SK-N-SH (cell line): ENCODE measurements around the gene CNTNAP2. TPM values are rescaled to one million over a fixed set of nuclear protein-coding genes. Genes with fewer than 3 reads are reported as not detected.

Experiments used
- CTCF ChIA-PET: fragments of 300-600, 350-600 bp; formaldehyde crosslinking; extraction: SDS; loops from one replicate; lab custom pipeline; 2021; lab: Yijun Ruan, JAX
- POLR2A ChIA-PET: fragments of 350-600 bp; sonication (Branson Sonifier 250); formaldehyde crosslinking; extraction: SDS; loops from one replicate; lab custom pipeline; 2020; ENCODE audit warnings: antibody characterized with exemption, inconsistent platforms; lab: Yijun Ruan, JAX
- DNase-seq: peaks from one replicate; pipeline ENCODE4 v3.0.0; 2012
- H2AFZ ChIP-seq: fragments of 200-600 bp; sonication (generic); 2 replicates; pipeline ENCODE4 v1.8.1; 2016; ENCODE audit warnings: antibody characterized with exemption, mild to moderate bottlenecking, low read depth
- H3F3A ChIP-seq: fragments of 200-600 bp; sonication (generic); replicated peaks from 2 replicates; pipeline ENCODE3; 2016; ENCODE audit warnings: antibody characterized with exemption, mild to moderate bottlenecking; ENCODE audit not compliant: insufficient read depth
- H3K27ac ChIP-seq, 2 experiments: fragments of 200-500 bp in 1 of 2; fragments of 200-600 bp in 1 of 2; sonication (Bioruptor generic) in 1 of 2; sonication (generic), shearing (Covaris generic) in 1 of 2; 2 replicates each; pipeline versions ENCODE4 v1.5.1 to v1.6.1; 2014 to 2016; ENCODE audit warnings: low read depth in 2 of 2, inconsistent platforms in 1 of 2, low read length in 1 of 2, mild to moderate bottlenecking in 1 of 2, mixed read lengths in 1 of 2
- H3K27me3 ChIP-seq: fragments of 200-600 bp; sonication (generic), shearing (Covaris generic); 2 replicates; pipeline ENCODE4 v1.6.1; 2016; ENCODE audit warnings: mixed run types; ENCODE audit not compliant: insufficient read depth
- H3K36me3 ChIP-seq, 2 experiments: fragments of 200-500 bp in 1 of 2; fragments of 200-600 bp in 1 of 2; sonication (Bioruptor generic) in 1 of 2; sonication (generic) in 1 of 2; replicated peaks in 1 of 2; 2 replicates each; pipeline versions ENCODE3 to v1.5.1; 2014 to 2016; ENCODE audit warnings: low read length in 1 of 2, mild to moderate bottlenecking in 1 of 2; ENCODE audit not compliant: insufficient read depth in 2 of 2, control insufficient read depth in 1 of 2
- H3K4me1 ChIP-seq, 2 experiments: fragments of 200-500 bp in 1 of 2; fragments of 200-600 bp in 1 of 2; sonication (Bioruptor generic) in 1 of 2; sonication (generic), shearing (Covaris generic) in 1 of 2; 2 replicates each; pipeline versions ENCODE4 v1.5.1 to v1.6.1; 2014 to 2016; ENCODE audit warnings: low read depth in 1 of 2, low read length in 1 of 2, mixed run types in 1 of 2; ENCODE audit not compliant: insufficient read depth in 2 of 2, control insufficient read depth in 1 of 2
- H3K4me2 ChIP-seq: fragments of 200-600 bp; sonication (generic), shearing (Covaris generic); 2 replicates; pipeline ENCODE4 v1.6.1; 2017; ENCODE audit warnings: mixed run types
- H3K4me3 ChIP-seq, 2 experiments: fragments of 200-500 bp in 1 of 2; fragments of 200-600 bp in 1 of 2; sonication (Bioruptor generic) in 1 of 2; sonication (generic), shearing (Covaris generic) in 1 of 2; 2 replicates each; pipeline versions ENCODE4 v1.5.1 to v1.8.1; 2014 to 2016; ENCODE audit warnings: low read depth in 2 of 2, inconsistent platforms in 1 of 2, low read length in 1 of 2, mild to moderate bottlenecking in 1 of 2, mixed read lengths in 1 of 2, moderate library complexity in 1 of 2
- H3K79me2 ChIP-seq: fragments of 200-600 bp; sonication (generic); 2 replicates; pipeline ENCODE4 v1.8.1; 2017; ENCODE audit warnings: mild to moderate bottlenecking; ENCODE audit not compliant: insufficient read depth
- H3K9ac ChIP-seq: fragments of 200-600 bp; sonication (generic); 2 replicates; pipeline ENCODE4 v1.6.1; 2017; ENCODE audit warnings: mixed run types
- H3K9me2 ChIP-seq: fragments of 200-600 bp; sonication (generic); 2 replicates; pipeline ENCODE4 v1.6.1; 2017; ENCODE audit warnings: mixed run types
- H3K9me3 ChIP-seq: fragments of 200-600 bp; sonication (generic); 2 replicates; pipeline ENCODE4 v1.6.1; 2017; ENCODE audit warnings: mixed run types, mild to moderate bottlenecking, moderate library complexity
- H4K20me1 ChIP-seq: fragments of 200-600 bp; sonication (generic); 2 replicates; pipeline ENCODE4 v1.6.1; 2017; ENCODE audit warnings: mild to moderate bottlenecking, mixed run types; ENCODE audit not compliant: insufficient read depth
- CHD2 ChIP-seq: fragments of 150-350 bp; IDR thresholded peaks from 2 replicates; pipeline ENCODE4 v1.6.1; 2018; ENCODE audit warnings: low read length; ENCODE audit not compliant: partially characterized antibody
- ELF1 ChIP-seq: IDR thresholded peaks from 2 replicates; pipeline ENCODE4 v1.4.0; 2012
- EZH2phosphoT487 ChIP-seq: fragments of 200-600 bp; sonication (generic); IDR thresholded peaks from 2 replicates; pipeline ENCODE4 v1.6.1; 2017; ENCODE audit warnings: low read depth, mixed run types, mild to moderate bottlenecking, antibody characterized with exemption, moderate library complexity, borderline replicate concordance
- GABPA ChIP-seq: IDR thresholded peaks from 2 replicates; pipeline ENCODE4 v1.4.0; 2012; ENCODE audit warnings: low read depth, mild to moderate bottlenecking
- MEF2A ChIP-seq: IDR thresholded peaks from 2 replicates; pipeline ENCODE4 v1.4.0; 2012; ENCODE audit warnings: low read depth, borderline replicate concordance
- MXI1 ChIP-seq: IDR thresholded peaks from 2 replicates; pipeline ENCODE4 v1.6.1; 2012; ENCODE audit warnings: mild to moderate bottlenecking, low read depth, low read length, improper control_type of control experiment
- NFIC ChIP-seq: IDR thresholded peaks from 2 replicates; pipeline ENCODE4 v1.4.0; 2012; ENCODE audit warnings: borderline replicate concordance
- NRF1 ChIP-seq: IDR thresholded peaks from 2 replicates; pipeline ENCODE4 v1.6.1; 2012; ENCODE audit warnings: low read depth, mild to moderate bottlenecking, low read length
- RFX5 ChIP-seq: IDR thresholded peaks from 2 replicates; pipeline ENCODE4 v1.6.1; 2012; ENCODE audit warnings: mild to moderate bottlenecking, improper control_type of control experiment, low read length
- TAF1 ChIP-seq: IDR thresholded peaks from 2 replicates; pipeline ENCODE4 v1.6.1; 2012; ENCODE audit warnings: low read depth, mild to moderate bottlenecking, low read length, moderate library complexity, borderline replicate concordance
- TEAD4 ChIP-seq: IDR thresholded peaks from 2 replicates; pipeline ENCODE4 v1.4.0; 2012; ENCODE audit warnings: mild to moderate bottlenecking, borderline replicate concordance; ENCODE audit not compliant: insufficient read depth
- YY1 ChIP-seq: IDR thresholded peaks from 2 replicates; pipeline ENCODE4 v1.4.0; 2012; ENCODE audit warnings: low read depth, mild to moderate bottlenecking
- WGBS: methylation state at CpG from one replicate; pipeline ENCODE4 v1.1.6; 2017; ENCODE audit warnings: low lambda C conversion rate; 5-methylcytosine and 5-hydroxymethylcytosine counted together
- polyA plus RNA-seq, 3 experiments: library from polyadenylated mRNA; depleted of rRNA; stranded (reverse); fragments of >200 nt; gene quantifications; 2 replicates each; pipeline ENCODE4 v1.2.3, GENCODE V29; 2012
- TF ChIP-seq, protein P1 (sequence below): IDR thresholded peaks from 2 replicates; pipeline ENCODE4; 2012
- TF ChIP-seq, protein P2 (sequence below): IDR thresholded peaks from 2 replicates; pipeline ENCODE4 v1.6.1; 2012; ENCODE audit warnings: mild to moderate bottlenecking, low read depth, low read length, moderate library complexity
- TF ChIP-seq, protein P3 (sequence below): IDR thresholded peaks from 2 replicates; pipeline ENCODE4 v1.4.0; 2012; ENCODE audit warnings: low read depth

Gene CNTNAP2
- polyA plus RNA-seq, 1 of the 3 experiments (the other 2 are of a cell fraction), result 3.4 TPM

DNA sequence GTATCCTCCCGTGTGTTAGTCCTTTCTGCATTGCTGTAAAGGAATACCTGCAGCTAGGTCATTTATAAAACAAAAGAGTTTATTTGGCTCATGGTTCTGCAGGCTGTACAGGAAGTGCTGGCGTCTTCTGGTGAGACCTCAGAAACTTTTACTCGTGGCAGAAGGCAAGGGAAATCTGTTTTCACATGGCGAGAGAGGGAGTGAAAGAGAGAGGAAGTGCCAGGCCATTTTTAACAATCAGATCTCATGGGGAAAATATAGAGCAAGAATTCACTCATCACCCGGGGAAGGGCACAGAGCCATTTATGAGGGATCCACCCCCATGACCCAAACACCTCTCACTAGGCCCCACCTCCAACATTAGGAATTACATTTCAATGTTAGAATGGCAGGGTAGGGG is 952.2 kb downstream of the CNTNAP2 start:
- Histone ChIP-seq H3K9me3 (no peaks in the 10 kb centered on the region), H3K79me2 (no peaks in the 10 kb centered on the region), H3K9ac (no peak overlapping the region), H3K9me2 (no peaks in the 10 kb centered on the region), H3K4me2 (no peak overlapping the region), H3K4me1 (0 out of 4 replicates have a peak, but pooled peaks cover 0 to 2% of the 10 kb centered on the region in 2 experiments), H4K20me1 (no peaks in the 10 kb centered on the region), H3K4me3 (no peak overlapping the region), H3F3A (no peaks in the 10 kb centered on the region), H2AFZ (no peak overlapping the region), H3K27ac (no peak overlapping the region), H3K27me3 (no peaks in the 10 kb centered on the region), H3K36me3 (no peaks in the 10 kb centered on the region)
- no peak for DNase-seq
- ChIA-PET CTCF (no interaction called here), POLR2A (interaction anchor here (0.6 kb wide), 1 partner anchor 42 kb away, joined by 3 read pairs; no protein-coding TSS in a partner anchor)
- 53% methylated on average over 5 of the region's 5 CpGs for WGBS
- TF ChIP-seq, protein P1, sequence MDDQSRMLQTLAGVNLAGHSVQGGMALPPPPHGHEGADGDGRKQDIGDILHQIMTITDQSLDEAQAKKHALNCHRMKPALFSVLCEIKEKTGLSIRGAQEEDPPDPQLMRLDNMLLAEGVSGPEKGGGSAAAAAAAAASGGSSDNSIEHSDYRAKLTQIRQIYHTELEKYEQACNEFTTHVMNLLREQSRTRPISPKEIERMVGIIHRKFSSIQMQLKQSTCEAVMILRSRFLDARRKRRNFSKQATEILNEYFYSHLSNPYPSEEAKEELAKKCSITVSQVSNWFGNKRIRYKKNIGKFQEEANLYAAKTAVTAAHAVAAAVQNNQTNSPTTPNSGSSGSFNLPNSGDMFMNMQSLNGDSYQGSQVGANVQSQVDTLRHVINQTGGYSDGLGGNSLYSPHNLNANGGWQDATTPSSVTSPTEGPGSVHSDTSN, result no peak
- TF ChIP-seq MXI1, result no peak
- no peak for TF ChIP-seq MEF2A
- no peak for TF ChIP-seq NRF1
- TF ChIP-seq RFX5, result no peak
- no peak for TF ChIP-seq ELF1
- TF ChIP-seq TAF1, result no peak
- TF ChIP-seq NFIC, result no peak
- TF ChIP-seq, protein P2, sequence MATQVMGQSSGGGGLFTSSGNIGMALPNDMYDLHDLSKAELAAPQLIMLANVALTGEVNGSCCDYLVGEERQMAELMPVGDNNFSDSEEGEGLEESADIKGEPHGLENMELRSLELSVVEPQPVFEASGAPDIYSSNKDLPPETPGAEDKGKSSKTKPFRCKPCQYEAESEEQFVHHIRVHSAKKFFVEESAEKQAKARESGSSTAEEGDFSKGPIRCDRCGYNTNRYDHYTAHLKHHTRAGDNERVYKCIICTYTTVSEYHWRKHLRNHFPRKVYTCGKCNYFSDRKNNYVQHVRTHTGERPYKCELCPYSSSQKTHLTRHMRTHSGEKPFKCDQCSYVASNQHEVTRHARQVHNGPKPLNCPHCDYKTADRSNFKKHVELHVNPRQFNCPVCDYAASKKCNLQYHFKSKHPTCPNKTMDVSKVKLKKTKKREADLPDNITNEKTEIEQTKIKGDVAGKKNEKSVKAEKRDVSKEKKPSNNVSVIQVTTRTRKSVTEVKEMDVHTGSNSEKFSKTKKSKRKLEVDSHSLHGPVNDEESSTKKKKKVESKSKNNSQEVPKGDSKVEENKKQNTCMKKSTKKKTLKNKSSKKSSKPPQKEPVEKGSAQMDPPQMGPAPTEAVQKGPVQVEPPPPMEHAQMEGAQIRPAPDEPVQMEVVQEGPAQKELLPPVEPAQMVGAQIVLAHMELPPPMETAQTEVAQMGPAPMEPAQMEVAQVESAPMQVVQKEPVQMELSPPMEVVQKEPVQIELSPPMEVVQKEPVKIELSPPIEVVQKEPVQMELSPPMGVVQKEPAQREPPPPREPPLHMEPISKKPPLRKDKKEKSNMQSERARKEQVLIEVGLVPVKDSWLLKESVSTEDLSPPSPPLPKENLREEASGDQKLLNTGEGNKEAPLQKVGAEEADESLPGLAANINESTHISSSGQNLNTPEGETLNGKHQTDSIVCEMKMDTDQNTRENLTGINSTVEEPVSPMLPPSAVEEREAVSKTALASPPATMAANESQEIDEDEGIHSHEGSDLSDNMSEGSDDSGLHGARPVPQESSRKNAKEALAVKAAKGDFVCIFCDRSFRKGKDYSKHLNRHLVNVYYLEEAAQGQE, result no peak
- no peak for TF ChIP-seq GABPA
- TF ChIP-seq, protein P3, sequence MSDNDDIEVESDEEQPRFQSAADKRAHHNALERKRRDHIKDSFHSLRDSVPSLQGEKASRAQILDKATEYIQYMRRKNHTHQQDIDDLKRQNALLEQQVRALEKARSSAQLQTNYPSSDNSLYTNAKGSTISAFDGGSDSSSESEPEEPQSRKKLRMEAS, result no peak
- no peak for TF ChIP-seq CHD2
- TF ChIP-seq EZH2phosphoT487, result no peak
- TF ChIP-seq TEAD4, result no peak
- no peak for TF ChIP-seq YY1
